Body of pancreas (tissue), 4 donors: ENCODE measurements around the gene SLC26A8. TPM values are rescaled to one million over a fixed set of nuclear protein-coding genes. Genes with fewer than 3 reads are reported as not detected.

Experiments
- ATAC-seq: fragments of 150-250 bp; one replicate; pipeline ENCODE4 v1.9.1; 2016
- DNase-seq, 4 donors: peaks; one replicate each; pipeline ENCODE4 v3.0.0-alpha.2; 2019
- H3K27ac ChIP-seq, 4 donors: fragments of 200-600 bp; sonication (generic); 1 replicate in 3 of 4; 2 replicates in 1 of 4; pipeline versions ENCODE4 v1.5.1 to v1.6.1; 2016 to 2019; ENCODE audit warnings: mild to moderate bottlenecking in 1 of 4, mixed read lengths in 1 of 4, moderate library complexity in 1 of 4
- H3K27me3 ChIP-seq, 2 donors: fragments of 200-600 bp; sonication (generic); one replicate each; pipeline ENCODE4 v1.6.0; 2016; ENCODE audit warnings: mild to moderate bottlenecking in 1 of 2
- H3K36me3 ChIP-seq, 2 donors: fragments of 200-600 bp; sonication (generic); replicated peaks in 1 of 2; 2 replicates each; pipeline ENCODE4 v1.5.1; 2016; ENCODE audit warnings: low read depth in 2 of 2; ENCODE audit not compliant: insufficient read depth in 1 of 2
- H3K4me1 ChIP-seq: fragments of 200-600 bp; sonication (generic); one replicate; pipeline ENCODE4 v1.6.0; 2016
- H3K4me3 ChIP-seq, 2 donors: fragments of 200-600 bp; sonication (generic); 1 replicate in 1 of 2; 2 replicates in 1 of 2; pipeline ENCODE4 v1.5.1; 2016 to 2019
- H3K9me3 ChIP-seq, 3 donors: fragments of 200-600 bp; sonication (generic); 1 replicate in 2 of 3; 2 replicates in 1 of 3; pipeline ENCODE4 v1.5.1; 2016
- CTCF ChIP-seq, 7 experiments: fragments of 450-650 bp in 4 of 7; fragments of 200-600 bp in 3 of 7; sonication (generic) in 3 of 7; IDR thresholded peaks; one replicate each; pipeline ENCODE4 v1.5.1; 2016 to 2019; ENCODE audit warnings: antibody characterized with exemption in 7 of 7
- POLR2A ChIP-seq, 3 donors: fragments of 450-650 bp; IDR thresholded peaks; one replicate each; pipeline ENCODE4 v1.6.1; 2016; ENCODE audit warnings: antibody characterized with exemption in 3 of 3, mild to moderate bottlenecking in 2 of 3
- WGBS, 2 donors: methylation state at CpG; one replicate each; pipeline ENCODE4 v1.1.5; 2017; 5-methylcytosine and 5-hydroxymethylcytosine counted together
- intact Hi-C: fragments of 100-400 bp; cut with DNase I; formaldehyde crosslinking; loops from one replicate; pipeline ENCODE4 v1.15.1; 2023
- total RNA-seq, 2 donors: library from RNA; depleted of rRNA; stranded (reverse); fragments of >200 nt; gene quantifications; one replicate each; pipeline ENCODE4 v1.1.0, GENCODE V29; 2016

The SLC26A8 gene
- total RNA-seq, 2 donors from 2014 or later, result not detected

- intact Hi-C loops, result no loop called here
- Histone ChIP-seq H3K27me3 (no peaks in the 10 kb centered on the region), H3K36me3 (no peaks in the 10 kb centered on the region), H3K27ac (no peak overlapping the region), H3K4me3 (no peak overlapping the region), H3K4me1 (peaks cover 11% of the 10 kb centered on the region), H3K9me3 (no peaks in the 10 kb centered on the region)
- 56 to 58% methylated on average over 5 of the region's 5 CpGs for WGBS, 2 donors
- no peak for DNase-seq
- TF ChIP-seq POLR2A (IDR thresholded peaks at IDR 0.05) (no peak), CTCF (IDR thresholded peaks at IDR 0.05) (no peak)
- no peak for ATAC-seq
Observed at GRCh38 chr6:36025932-36026327, 1.5 kb upstream of the SLC26A8 start.

GRCh38 chr6:36025260-36025931 is 955 bp upstream of the SLC26A8 start:
- ATAC-seq (no peak), DNase-seq (no peak)
- Histone ChIP-seq H3K27ac (no peak overlapping the region), H3K9me3 (no peaks in the 10 kb centered on the region), H3K36me3 (no peaks in the 10 kb centered on the region), H3K4me1 (peaks cover 6% of the 10 kb centered on the region), H3K4me3 (no peak overlapping the region), H3K27me3 (no peaks in the 10 kb centered on the region)
- intact Hi-C loops, result no loop called here
- WGBS, 2 donors, result 52 to 65% methylated on average over 1 of the region's 1 CpG
- TF ChIP-seq CTCF (IDR thresholded peaks at IDR 0.05) (no peak), POLR2A (IDR thresholded peaks at IDR 0.05) (no peak)

- ATAC-seq (no peak), DNase-seq (no peak)
- Histone ChIP-seq H3K27ac (no peak overlapping the region), H3K36me3 (no peaks in the 10 kb centered on the region), H3K9me3 (no peaks in the 10 kb centered on the region), H3K4me3 (no peak overlapping the region), H3K27me3 (no peaks in the 10 kb centered on the region), H3K4me1 (no peaks in the 10 kb centered on the region)
- intact Hi-C loops, result loop anchor here (5.0 kb wide), 1 partner anchor 72 kb away; no protein-coding TSS in a partner anchor
- 0 to 48% methylated on average over 1 of the region's 1 CpG for WGBS, 2 donors
- TF ChIP-seq POLR2A (IDR thresholded peaks at IDR 0.05) (no peak), CTCF (IDR thresholded peaks at IDR 0.05) (no peak)
Observed at GRCh38 chr6:36020154-36020553, 4.3 kb downstream of the SLC26A8 start.

- no peak overlapping the region for H3K27ac ChIP-seq
- H3K4me3 ChIP-seq, result no peak overlapping the region
- 77 to 90% methylated on average over 11 of the region's 11 CpGs for WGBS, 2 donors
- TF ChIP-seq CTCF (IDR thresholded peaks at IDR 0.05) (no peak), POLR2A (IDR thresholded peaks at IDR 0.05) (no peak)
- DNase-seq (no peak), ATAC-seq (no peak)
- intact Hi-C loops, result no loop called here
- no peaks in the 10 kb centered on the region for H3K27me3 ChIP-seq
- no peaks in the 10 kb centered on the region for H3K36me3 ChIP-seq
- H3K4me1 ChIP-seq, result no peaks in the 10 kb centered on the region
- H3K9me3 ChIP-seq, result no peaks in the 10 kb centered on the region
Observed at GRCh38 chr6:36019167-36019566, 5.3 kb downstream of the SLC26A8 start.

- no peak for ATAC-seq
- Histone ChIP-seq H3K27ac (no peak overlapping the region), H3K27me3 (no peaks in the 10 kb centered on the region), H3K4me1 (no peaks in the 10 kb centered on the region), H3K36me3 (no peaks in the 10 kb centered on the region), H3K4me3 (no peak overlapping the region), H3K9me3 (no peaks in the 10 kb centered on the region)
- TF ChIP-seq POLR2A (IDR thresholded peaks at IDR 0.05), result no peak
- no peak for TF ChIP-seq CTCF (IDR thresholded peaks at IDR 0.05)
- 68 to 90% methylated on average over 2 of the region's 2 CpGs for WGBS, 2 donors
- DNase-seq, result no peak
- intact Hi-C loops, result no loop called here
Observed at GRCh38 chr6:36018339-36018738, 6.1 kb downstream of the SLC26A8 start.
